Activated CD4-positive, alpha-beta T cell treated with anti-CD3 and anti-CD28 coated beads, Interleukin-2, amount 50 U/mL, for 24 hours (primary cell): Measurements from ENCODE around the gene DBF4.
A peak's percentile ranks its signal among the peaks of the same experiment; 100 is the strongest.
"Not testable (repeated sequence)": the region's sequence is repeated elsewhere in the genome, so short reads cannot be mapped to it uniquely, and the experiment has no call there.

Experiments
- DNase-seq, 2 donors: peaks; one replicate each; pipeline ENCODE4 v3.0.0-alpha.2; 2020; ENCODE audit warnings: low read depth in 1 of 2, low spot score in 1 of 2

The DBF4 gene, protein sequence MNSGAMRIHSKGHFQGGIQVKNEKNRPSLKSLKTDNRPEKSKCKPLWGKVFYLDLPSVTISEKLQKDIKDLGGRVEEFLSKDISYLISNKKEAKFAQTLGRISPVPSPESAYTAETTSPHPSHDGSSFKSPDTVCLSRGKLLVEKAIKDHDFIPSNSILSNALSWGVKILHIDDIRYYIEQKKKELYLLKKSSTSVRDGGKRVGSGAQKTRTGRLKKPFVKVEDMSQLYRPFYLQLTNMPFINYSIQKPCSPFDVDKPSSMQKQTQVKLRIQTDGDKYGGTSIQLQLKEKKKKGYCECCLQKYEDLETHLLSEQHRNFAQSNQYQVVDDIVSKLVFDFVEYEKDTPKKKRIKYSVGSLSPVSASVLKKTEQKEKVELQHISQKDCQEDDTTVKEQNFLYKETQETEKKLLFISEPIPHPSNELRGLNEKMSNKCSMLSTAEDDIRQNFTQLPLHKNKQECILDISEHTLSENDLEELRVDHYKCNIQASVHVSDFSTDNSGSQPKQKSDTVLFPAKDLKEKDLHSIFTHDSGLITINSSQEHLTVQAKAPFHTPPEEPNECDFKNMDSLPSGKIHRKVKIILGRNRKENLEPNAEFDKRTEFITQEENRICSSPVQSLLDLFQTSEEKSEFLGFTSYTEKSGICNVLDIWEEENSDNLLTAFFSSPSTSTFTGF

DNA sequence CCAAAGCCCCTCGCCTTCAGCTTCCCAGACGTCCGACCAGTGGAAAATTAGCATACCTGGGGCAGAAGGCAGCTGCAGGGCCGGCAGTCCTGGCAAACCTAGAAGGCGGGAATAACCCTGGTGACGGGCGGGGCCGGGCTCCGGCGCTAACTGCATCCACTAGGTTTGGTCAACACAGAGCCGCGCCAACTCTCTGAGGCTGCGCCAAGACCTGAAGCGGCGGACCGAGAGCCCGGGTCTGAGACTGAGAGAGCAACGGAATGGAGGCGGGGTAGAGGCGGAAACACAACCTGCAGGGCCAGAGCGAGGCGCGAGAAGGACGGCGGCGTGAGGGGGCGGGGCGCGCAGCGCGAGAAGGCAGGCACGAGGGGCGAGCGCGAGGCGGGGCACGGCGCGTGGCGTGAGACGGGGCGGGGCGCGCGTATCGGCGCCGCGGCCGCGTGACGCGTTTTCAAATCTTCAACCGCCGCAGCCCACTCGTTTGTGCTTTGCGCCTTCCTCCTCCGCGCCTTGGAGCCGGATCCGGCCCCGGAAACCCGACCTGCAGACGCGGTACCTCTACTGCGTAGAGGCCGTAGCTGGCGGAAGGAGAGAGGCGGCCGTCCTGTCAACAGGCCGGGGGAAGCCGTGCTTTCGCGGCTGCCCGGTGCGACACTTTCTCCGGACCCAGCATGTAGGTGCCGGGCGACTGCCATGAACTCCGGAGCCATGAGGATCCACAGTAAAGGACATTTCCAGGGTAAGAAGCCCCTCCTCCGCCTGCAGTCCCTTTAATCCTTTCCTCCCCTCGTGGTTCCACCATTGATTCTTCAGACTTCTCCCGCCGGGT is at the start of gene DBF4, which contains the start of gene SLC25A40:
Gene DBF4, plus strand, starts transcription at position 454 of the 829 bp plus-strand sequence. Its CDS starts 240 bp downstream, at position 694.
Gene SLC25A40, minus strand, starts transcription at position 321 of the 829 bp plus-strand sequence. CDS start 17,633 bp downstream, outside the sequence.
- DNase-seq = peak; percentile 89 to 90

DNA sequence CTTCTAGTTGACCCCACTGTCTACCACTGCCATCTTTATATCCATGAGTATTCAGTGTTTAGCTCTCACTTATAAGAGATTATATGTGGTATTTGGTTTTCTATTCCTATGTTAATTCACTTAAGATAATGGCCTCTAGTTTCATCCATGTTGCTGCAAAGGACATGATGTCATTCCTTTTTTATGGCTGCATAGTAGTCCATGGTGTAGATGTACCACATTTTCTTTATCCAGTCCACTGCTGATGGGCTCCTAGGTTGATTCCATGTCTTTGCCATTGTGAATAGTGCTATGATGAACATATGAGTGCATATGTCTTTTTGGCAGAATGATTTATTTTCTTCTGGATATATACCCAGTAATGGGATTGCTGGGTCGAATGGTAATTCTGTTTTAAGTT is 47.9 kb upstream of the DBF4 start:
- not testable (repeated sequence) for DNase-seq

DNA sequence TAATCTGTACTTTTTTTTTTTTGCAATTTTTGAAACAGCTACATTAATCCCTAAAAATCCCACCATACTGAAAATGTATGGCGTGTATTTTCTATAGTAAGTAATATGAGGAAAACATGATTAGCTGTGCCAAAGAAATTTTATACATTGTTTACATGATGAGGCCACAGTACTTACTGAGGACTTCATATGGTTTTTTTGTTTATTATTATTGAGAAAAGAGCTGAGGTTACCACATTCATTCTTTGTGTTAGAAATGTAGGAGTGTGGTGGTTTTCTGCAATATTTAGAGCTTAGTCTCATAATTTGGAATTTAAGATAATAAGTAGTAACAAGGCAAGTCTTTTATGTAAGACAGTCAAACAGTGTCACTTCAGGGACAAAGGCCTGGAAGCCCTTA is 45.2 kb upstream of the DBF4 start:
- DNase-seq = no peak

DNA sequence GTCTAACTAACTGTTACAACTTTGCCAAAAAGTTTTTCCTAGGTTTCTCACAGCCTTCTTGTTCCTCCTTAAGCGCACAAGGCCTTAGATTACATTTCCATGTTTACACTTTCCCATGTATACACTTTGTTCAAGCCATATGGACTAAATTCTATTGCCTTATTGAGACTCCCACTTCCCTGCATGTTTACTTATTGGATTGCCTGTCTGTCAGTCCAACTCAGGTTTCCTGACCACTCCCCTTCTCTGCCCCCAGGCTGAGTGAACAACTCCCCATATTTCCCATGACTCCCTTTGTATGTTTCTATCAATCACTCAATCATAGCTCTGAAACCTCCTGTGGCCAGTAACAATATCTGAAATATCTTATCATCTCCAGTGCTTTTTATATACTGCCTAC is 43.2 kb upstream of the DBF4 start:
- no peak for DNase-seq

DNA sequence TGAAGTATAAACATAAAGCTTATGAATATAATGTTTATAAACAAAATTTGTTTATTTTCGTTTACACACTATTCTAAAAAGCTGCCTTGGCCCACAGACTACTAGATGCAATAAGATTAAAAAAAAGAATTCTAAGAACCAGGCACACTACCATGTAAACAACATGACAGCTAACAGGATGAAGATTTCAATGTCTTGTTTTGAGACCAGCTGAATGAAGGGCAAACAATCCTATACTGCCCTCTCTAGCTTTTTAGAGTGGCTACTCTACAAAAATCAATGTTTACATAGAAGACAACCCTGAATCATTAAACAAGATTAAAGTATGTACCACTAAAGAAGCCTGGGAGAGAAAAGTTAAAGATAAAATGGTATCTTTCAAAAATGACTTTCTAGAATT is 38.7 kb upstream of the DBF4 start:
- DNase-seq = no peak

DNA sequence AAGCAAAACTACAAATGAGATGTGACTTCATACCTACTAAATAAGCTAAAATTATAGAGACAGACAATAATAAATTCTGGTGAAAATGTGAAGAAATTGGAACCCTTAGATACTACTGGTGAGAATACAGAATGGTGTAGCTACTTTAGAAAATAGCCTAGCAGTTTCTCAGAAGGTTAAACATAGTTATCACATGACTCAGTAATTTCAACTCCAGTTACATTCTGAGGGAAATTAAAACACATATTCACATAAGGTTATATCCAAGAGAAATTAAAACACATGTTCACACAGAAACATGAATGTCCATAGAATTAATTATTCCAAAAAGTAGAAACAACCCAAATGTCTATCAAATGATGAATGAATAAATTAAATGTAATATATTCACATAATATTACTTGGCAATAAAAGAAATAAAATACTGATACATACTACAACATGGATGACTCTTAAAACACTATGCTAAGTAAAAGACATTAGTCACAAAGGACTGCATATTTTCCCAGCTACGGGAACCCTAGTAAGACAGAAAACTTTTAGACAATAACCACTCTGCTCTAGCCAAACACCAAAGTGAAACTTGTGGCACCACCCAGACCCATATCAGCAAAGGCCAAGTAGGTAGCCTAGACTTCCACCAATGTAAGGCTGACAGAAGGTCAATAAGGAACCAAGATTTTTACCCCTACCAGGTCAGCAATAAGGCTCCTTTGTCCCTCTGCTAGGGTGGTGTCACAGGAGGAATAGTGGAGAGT is 25.3 kb upstream of the DBF4 start:
- no peak for DNase-seq

DNA sequence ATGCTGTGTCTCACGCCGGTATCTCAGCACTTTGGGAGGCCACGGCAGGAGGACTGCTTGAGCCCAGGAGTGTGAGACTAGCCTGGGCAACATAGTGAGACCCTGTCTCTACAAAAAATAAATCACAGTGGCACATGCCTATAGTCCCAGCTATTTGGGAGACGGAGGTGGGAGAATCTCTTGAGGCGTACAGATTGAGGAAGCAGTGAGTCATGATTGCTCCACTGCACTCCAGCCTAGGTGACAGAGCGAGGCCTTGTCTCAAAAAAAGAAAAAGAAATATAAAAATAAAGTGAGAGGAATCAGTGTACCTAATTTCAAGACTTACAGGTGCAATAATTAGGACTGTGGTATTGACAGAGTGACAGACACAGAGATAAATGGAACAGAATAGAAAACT is 24.0 kb upstream of the DBF4 start:
- DNase-seq = no peak

DNA sequence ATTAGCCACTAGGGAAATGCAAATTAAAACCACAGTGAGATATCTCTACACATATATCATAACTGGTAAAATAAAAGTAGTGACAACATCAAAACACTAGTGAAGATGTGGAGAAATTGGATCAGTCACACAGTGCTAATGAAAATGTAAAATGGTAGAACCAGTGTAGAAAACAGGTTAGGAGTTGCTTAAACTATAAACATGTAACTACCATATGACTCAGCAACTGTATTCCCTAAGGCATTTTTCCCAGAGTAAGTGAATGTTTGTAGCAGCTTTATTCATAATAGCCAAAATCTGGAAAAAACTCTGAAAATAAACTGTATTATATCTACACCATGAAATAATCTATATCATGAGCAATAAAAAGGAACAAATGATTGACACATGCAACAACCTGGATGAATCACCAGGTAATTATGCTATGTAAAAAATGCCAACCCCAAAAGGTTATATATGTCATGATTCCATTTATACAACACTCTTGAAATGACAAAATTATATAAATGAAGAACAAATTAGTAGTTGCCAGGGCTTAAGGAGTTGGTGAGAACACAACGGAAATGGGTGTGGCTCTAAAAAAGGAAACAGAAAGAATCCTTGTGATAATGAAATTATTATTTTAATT is 22.9 kb upstream of the DBF4 start:
- DNase-seq = no peak

DNA sequence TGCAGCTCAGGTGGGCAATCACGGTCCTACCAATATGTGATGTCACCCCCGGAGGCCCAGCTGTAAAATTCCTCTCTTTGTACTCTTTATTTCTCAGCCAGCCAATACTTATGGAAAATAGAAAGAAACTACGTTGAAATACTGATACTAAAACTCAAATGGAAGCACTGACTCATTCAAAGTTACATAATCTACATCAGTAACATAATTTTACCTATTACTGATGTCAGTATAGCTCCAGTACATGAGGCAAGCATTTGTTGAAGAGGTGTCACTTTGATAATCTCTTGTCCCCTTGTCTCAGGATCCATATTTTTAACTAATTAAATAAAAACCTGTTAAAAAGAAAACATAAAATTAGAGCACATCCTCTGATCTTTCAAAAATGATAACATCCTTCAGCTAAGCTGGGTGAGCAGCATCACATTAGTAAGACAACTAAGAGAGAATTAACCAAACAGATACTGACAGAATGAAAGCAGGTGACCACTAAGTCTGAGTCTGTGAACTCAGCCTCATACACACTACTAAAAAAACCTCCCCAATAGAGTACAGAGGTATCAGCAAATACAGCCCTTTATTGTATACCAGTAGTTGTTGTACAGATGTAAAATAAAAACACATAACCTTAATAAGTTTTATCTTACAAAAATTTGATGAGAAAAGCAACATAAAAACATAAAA is 17.7 kb upstream of the DBF4 start:
- no peak for DNase-seq

DNA sequence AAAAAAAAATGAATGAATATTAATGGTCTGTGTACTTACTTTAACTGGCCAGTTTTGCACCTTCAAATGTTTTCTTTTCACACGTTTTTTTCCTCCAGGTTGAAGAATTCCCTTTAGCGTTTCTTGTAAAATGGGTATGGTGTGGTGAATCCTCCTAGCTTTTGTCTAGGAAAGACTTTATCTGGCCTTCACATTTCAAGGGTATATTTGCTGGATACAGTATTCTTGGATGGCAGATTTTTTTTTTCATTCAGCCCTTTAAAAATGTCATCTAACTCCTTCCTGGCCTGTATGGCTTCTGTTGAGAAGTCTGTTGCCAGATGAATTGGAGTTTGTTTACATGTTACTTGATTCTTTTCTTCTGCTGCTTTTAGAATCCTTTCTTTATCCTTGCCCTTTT is 10.2 kb upstream of the DBF4 start:
- no peak for DNase-seq

DNA sequence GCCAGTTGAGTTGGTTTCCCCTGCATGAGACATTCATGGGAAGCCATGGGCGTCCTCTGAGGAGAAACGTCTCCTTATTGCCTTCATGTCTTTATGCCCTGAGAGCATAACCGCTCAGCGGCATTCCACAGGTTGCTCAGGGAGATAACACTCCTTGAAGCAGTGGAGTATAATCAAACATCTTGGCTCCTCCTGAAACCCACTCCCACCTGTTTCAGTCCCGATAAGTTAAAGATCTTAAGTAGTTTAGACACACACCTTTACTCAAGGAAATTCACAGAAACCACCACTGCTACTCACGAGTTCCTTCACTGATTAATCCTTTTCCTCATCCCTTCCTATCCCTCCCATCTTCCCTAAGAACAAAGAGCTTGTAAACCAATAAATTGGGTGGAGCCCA is 9.8 kb upstream of the DBF4 start:
- not testable (repeated sequence) for DNase-seq

DNA sequence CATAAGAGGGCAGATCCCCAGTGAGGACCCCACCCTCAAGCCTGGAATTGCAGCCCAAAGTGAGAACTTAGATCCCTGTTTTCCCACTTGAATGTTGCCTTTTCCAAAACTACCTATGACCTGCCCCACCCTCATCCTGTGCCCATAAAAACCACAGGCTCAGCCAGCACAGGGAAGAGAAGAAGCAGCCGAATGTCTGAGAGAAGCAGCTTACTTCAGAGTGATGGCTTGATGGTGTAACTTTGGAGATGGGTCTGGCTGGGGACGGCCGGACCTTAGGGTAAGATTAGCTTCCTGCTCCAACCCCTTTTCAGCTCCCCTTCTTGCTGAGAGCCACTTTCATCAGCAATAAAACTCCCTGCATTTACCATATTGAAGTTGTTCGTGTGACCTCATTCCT is 5.8 kb upstream of the DBF4 start:
- no peak for DNase-seq

DNA sequence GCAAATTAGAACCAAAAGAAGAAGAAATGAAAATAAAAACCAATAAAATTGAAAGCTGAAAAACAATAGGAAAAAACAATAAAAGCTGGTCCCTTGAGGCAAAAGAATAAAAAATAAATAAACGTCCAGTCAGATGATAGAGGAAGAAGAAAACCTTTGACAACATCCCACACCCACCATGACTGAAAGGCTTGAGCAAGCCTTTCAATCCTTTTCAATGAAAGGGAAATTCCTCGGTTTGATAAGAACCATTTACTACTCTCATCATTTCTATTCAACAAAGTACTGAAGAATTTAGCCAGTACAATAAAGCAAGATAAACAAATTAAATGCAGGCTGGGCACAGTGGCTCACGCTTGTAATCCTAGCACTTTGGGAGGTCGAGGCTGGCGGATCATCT is 3.9 kb upstream of the DBF4 start:
- DNase-seq = no peak

DNA sequence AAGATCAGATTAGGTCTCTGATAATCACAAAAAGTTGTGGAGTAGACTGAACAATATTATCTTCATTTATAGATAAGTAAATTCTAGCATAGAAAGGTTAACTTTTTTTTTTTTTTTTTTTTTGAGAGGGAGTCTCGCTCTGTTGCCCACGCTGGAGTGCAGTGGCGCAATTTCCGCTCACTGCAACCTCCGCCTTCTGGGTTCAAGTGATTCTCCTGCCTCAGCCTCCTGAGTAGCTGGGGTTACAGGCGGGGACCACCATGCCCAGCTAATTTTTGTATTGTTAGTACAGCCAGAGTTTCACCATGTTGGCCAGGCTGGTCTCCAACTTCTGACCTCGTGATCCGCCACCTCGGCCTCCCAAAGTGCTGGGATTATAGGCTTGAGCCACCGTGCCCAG is 3.0 kb upstream of the DBF4 start:
- DNase-seq = not testable (repeated sequence)

DNA sequence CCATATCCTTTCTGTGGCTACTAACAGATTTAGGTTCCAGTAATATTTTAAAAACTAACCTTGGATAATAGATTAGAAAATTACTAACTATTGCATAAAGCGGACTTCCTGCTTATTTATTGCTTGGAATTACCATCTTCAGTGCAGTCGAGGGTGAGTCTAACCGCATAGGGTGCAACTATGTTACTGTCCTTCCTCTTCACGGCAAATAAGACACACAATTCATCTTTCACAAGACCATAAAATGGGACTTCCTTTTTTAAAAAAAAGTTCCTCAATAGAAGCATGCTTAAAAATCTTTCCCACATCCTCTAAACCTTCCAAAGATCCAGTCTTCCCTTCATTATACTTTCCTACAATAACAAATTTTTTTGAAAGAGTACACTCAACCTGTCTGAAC is 2.2 kb upstream of the DBF4 start:
- no peak for DNase-seq

DNA sequence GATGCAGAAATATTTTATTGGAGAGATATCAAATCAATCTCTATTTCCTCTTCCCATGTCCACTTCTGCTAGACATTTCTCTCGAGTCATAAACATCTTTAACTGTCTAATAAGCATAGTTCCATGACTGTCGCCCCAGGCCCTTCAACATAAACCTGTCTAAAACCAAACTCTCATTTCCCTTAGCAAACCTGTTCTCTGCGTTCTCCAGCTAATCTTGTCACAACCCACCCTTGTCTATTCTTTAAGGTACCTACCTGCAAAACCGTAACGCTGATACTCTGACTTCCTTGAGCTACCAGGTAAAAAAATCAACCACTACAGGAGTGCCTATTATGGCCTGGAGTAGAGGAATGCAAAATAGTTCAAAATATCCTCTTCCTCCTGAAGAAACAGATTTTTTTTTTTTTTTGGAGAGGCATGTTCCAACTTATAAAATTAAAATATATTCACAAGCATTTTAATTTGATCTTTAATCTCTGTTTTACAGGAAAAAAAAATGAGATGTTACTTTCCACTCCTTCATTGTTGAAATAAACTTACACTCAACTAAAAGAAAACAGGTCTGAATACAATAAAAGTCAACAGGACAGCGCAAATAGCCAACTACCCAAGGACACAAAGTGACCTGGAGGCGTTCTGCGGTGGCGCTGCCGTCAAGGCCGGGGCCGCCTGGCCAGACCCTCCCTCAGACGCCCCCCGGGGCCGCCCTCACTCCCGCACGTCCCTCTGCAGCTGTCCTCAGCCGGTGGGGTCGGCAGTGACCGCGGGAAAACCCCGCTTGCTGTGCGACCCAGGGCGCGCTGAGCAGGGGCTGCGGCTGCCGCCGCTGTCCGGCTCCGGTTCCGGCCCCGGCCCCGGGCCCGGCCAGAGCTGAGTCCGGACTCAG is 898 bp upstream of the DBF4 start:
- DNase-seq = peak in 1 of 2 donors; percentile 2

DNA sequence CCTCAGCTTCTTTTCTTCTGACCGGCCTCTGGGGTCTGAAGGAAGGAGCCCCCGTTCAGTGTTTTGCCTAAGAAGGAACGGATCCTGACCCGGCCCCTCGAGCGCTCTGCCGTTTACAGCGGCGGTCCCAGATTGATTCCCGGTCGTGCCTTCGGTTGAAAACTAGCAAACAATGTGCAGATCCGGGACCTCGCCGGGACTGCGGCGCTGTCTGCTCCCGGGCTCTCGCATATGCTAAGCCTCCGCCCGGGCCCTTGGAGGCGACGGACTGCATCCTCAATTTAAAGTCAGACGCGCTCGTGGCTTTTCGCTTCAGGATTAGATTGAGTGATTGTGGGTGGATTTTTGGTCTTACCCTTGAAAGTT is 559 bp downstream of the DBF4 start:
- peak; percentile 24 to 27 for DNase-seq

DNA sequence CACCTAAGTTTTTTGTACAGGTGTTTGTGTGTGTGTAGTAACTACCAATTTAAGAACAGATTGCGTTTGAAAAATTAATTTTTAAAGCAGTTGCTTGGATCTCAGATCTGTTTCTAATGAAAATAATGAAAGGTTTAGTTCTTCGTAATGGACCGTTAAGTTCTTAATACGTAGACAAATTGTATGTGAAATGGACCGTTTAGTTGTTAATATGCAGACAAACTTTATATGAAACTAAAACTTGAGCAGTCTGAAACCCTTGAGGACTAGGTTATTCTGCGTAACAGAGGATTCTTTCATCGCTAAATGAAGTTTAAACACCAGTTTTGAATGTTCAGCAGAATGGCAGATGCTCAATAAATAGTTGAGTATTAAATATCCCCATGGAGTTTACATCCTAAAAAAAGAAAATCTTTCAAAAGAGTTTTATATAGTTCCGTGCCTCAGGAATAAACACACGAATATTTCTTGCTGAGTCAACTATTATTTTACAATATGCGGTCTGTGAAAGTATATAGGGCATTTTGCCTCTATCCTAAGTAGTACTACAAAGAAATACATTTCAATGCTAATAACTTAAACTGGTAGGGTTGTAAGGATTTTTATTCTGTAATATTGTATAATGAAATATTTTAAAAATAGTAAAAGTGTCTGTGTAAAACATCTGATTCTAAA is 1.2 kb downstream of the DBF4 start:
- DNase-seq = no peak
